Measurements from ENCODE around the gene C20orf173.
"Not testable (repeated sequence)": the region's sequence is repeated elsewhere in the genome, so short reads cannot be mapped to it uniquely, and the experiment has no call there.

Gene C20orf173, protein sequence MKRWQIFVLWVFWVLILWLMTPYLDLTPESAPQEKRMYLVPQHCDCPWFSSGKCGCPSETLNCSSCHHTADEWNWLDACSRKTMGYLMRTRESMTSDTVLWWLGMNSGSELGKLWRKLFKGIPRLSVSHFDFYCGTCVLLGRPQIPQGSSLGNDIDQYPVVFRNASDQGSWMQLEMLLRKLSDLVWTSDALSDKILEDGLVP

DNA sequence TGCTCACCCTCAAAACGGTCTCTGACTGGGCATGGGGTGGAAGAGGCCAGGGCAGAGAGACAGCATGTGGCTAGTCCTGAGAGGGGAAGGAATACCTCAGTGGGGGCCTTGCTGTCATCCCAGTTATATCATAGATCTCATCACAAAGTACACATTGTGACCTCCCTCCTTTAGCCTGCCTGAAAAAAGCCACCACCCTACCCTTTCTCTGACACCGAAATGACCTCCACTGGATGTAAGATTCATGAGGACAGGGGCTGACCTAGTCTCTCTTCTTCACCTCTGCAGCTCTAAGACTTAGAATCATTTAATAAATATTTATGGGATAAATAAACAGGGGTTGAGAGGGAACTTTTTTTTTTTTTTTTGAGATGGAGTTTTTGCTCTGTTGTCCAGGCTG is at the start of gene C20orf173:
Gene C20orf173 (minus strand): TSS at position 101 of the 400 bp plus-strand sequence. CDS start 279 bp downstream, outside the sequence.
- no peak for DNase-seq

DNA sequence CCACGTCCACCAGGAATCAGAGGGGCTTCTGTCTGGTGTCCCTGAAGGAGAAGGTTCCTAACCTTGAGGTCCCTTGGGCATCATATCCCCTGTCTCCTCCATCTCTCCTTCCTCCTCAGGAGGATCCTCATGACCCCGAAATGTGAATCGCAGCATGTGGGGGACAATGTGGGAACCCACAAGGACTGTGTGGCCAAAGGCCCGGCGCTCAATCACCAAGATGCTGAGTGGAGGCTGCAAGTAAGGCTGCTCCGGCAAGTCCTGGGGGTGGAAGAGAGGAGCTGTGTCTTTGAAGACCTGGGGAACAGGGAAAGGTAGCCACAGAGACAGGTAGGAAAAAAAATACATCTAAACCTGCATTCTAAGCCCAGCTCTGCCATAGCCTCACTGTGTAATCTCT is 49.7 kb upstream of the C20orf173 start:
- no peak for DNase-seq

DNA sequence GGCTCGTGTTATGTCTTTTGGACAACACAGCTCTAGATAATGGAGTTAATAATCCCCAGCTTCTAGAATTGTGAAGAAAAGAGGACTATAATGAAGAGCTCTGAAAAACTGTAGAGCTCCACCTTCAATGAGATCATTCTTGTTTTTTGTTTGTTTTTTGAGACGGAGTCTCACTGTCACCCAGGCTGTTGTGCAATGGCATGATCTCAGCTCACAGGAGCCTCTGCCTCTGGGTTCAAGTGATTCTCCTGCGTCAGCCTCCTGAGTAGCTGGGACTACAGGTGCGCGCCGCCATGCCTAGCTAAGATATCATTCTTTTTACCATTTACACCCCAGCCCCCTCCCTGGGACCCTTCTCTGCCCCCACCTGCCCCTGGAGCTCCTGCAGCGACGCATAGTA is 49.0 kb upstream of the C20orf173 start:
- no peak for DNase-seq

DNA sequence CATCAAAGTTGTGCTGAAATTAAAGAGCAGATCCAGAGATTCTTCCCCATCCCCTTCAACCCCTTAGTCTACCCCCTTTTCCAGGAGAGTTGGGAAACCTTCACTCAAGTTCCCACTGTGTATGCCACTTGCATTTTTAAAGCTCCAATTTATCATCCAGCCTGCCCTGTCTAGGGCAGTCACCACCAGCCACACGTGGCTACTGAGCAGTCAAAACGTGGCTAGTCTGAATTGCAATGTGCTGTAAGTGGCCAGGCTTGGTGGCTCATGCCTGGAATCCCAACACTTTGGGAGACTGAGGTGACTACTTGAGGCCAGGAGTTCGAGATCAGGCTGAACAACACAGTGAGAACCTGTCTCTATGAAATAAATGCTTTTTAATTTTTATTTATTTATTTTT is 47.4 kb upstream of the C20orf173 start:
- no peak for DNase-seq

DNA sequence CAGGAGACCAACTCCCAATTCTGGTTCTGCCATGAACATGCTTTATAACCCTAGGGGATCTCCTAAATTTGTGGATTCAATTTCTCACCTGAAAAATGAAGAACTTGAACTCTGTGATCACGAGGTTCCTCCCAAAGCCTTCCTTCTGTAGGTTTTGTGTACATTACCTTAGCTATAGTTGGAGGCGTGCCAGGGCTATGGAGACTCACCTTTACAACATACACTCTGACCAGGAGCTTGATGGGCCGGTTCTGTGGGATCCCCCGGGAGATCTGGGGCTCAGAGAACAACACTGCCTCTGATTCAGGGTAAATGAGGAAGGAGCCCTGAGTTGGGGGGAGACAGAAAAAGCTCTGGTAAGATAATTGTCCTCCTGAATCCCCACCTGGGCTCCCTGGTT is 46.5 kb upstream of the C20orf173 start:
- DNase-seq = no peak

DNA sequence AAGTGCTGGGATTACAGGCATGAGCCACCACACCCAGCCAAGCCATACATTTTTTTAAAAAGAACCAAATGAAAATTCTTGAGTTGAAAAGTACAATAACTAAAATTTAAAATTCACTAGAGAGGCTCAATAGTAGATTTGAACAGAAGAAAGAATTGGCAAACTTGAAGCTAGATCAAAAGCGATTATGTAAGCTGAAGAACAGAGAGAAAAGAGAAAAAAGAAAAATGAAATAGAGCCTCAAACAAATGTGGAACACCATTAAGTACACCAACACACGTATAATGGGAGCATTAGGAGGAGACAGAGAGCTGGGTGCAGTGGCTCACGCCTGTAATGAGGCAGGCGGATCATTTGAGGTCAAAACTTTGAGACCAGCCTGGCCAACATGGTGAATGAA is 43.4 kb upstream of the C20orf173 start:
- no peak for DNase-seq

DNA sequence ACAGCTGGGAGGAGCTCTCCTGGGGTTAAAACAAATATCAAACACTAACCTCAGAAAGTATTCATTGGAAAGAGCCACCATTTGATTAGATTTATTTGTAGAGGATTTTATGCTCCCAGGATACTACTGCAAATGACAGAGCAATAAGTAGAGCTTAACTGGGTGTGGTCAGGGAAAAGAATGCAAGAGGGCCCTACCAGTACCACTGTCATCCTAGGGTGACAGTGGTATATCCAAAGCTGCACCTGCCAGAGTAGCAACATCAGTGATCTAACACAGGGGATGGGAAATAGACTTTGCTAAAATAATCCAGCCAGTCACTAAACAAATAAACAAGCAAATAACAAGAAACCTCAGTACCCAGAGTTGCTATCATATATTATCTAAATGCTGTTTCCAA is 42.1 kb upstream of the C20orf173 start:
- DNase-seq = no peak

DNA sequence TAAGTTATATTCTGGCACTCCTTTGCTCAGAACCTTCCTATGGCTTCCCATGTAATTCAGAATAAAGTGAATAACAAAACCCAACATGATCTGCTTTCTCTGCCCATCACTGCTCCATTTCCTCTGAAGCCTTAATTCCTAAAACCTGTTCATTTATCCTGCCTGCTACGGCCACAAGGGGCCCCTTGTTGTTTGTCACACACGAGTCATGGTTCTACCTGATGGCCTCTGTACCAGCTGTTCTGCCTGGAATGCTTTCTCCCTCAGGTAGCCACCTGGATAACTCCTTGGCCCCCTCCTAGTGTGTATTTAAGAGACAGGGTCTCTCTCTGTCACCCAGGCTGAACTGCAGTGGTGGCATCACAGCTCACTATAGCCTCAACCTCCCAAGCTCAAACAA is 39.2 kb upstream of the C20orf173 start:
- DNase-seq = no peak

DNA sequence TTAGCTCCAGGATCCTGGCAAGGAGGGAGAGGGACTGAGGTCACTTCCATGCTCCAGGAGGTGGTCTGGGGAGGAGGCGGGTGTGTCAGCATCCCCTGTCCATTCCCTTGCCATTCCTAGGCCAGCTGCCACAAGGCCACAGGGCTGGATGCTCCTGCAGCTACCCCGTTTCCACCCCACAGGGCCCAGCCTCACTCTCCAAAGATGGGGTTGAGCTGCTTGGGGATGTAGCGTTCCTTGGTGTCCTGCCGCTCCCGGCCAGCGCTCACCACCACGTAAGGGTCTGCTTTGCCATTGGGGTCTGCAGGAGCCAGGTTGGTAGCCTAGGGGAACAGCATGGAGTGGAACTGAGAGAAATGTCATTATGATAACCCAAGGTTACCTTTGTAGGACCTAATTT is 35.5 kb upstream of the C20orf173 start:
- no peak for DNase-seq

DNA sequence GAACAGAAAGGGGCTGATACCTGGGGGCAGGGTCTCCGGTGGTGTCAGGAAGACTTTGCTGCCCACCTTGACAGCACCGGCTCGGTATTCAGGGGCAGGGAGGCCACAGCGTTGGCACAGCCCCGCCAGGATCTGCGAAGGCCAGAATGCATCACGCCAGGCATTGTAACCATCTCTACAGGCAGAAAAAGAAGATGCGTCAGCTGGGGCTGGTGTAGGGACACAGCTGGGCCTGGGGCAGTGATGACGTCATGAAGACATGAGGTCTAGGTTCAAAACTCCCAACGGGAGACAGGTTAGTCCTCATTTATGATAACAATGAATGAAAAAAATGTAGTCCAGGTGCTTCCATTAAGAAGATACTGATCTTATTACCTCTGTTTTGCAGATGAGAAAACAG is 34.4 kb upstream of the C20orf173 start:
- DNase-seq = no peak

DNA sequence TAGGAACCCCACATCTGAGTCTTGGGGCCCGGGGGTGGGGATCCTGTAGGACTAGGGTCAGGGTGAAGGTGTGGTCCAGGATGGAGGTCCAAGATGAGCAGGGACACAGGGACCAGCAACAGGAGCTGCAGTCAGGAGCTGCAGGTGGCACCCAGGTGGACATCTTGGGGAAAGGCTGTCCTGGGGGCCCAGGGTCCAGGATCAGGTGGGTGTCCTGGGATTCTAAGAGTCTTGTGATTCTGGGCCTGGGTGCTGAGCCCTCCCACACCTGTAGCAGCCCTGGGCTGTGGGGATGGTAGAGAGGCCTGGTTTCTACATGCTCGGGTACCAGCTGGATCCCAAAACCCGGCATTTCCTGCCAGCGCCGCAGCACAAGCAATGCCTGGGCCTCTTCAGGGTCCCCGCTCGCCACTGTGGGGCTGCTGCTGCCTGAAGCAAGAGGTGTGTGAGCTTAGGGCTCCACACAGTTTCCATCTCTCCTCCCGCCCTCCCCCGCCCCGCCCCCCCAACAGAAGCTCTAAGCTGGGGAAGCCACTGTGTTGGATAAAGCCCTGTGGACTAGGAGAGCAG is 33.2 kb upstream of the C20orf173 start:
- DNase-seq = no peak

DNA sequence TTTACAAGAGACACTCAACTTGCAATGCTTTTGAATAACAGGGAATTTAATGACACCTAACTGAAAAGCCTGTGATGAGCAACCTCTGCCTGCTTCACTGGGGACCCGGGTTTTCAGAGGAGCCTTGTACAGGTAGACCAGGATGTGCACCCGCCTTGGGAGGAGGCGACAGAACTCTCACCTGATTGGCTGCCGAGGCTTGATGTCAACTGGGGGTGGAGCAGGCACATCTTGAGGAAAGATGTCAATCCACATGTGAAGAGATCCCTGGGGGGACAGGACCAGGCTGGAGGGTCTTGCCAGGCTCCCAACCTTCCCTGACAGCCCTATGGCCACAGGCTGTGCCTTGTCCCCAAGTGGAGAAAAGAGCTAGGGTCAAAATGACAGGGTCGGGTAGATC is 32.2 kb upstream of the C20orf173 start:
- DNase-seq = no peak

DNA sequence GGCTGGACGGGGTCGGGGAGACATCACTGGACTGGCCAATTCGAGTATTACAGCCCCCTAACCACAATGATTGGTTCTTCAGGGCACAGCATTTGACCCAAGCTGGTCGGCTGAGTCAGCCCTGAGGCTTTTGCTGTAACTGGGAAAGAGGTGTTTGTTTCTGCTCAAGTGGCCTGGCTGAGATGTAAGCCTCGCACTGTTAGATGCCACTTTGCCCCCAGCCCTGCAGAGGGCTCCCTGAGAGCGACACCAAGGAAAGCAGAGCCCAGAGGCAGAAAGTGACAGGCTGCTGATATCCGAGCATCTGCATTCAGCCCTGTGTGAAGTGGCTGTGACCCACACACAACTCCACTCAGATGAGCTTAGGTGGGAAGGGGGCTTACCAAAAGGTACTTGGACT is 31.8 kb upstream of the C20orf173 start:
- peak; percentile 38 for DNase-seq

DNA sequence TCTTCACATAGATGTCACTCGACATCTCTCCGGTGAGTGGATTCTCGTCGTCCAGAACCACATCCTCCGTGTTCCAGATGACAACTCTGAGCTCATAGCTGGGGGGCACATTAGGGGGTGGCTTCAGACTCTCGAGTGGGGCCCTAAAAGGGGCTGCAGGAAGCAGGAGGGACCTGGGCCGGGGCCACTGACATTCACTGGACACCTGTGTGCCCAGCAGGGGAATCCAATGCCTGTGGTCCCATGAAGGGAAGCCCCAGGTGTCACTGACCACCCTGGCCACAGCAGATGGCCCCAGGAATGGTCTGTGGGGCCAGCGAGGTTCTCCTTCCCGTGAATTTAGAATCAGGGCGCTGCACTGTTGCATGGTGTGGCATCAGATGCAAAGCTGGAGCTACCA is 31.1 kb upstream of the C20orf173 start:
- DNase-seq = no peak

DNA sequence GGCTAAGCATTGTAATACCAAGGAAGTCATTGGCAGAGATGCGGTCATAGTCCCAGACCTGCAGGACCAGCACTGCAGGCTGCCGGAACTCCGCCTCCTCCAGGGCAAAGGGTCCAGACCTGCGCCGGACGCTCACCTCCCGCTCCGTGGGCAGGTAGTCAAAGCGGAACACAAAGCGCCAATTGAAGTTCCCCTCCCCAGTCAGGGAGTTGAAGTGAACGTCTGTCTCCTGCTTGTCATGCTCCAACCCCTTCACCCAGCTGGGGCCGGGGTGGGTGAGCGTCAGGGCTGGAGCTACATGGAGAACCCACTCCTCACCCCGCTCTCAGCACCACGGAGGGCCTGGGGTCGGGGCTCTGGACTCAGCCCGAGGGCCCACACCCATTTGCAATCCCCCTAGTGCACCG is 30.7 kb upstream of the C20orf173 start:
- DNase-seq = no peak

DNA sequence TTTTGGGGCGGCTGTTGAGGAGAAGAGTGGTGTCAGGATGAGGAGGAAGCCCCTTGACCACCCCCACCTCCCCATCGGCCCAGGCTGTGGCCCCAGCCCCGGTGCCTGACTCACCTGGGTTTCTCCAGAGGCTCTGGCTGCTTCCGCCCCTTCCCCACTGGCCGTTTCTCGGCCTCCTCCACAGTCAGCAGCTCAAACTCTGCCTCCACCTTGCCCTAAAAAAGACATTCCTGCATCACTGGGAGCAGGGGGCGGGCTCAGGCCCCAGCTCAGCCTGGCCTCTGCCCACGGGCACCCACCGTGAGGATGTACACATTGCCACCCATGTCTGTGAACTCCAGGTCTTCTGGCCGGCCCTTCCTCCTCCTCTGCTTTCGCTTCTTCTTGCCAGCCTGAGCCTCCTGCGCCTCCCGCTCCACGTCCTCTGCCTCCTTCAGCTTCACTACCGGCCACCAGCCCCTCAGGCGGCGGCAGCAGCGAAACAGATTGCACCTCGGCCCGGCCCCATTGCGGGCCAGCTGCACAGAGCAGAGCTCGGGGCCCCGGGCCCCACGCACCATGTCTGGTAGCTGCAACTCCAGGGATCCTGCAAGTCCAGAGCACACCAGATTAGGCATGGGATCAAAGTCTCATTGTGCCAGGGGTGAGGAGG is 29.7 kb upstream of the C20orf173 start:
- DNase-seq = no peak

DNA sequence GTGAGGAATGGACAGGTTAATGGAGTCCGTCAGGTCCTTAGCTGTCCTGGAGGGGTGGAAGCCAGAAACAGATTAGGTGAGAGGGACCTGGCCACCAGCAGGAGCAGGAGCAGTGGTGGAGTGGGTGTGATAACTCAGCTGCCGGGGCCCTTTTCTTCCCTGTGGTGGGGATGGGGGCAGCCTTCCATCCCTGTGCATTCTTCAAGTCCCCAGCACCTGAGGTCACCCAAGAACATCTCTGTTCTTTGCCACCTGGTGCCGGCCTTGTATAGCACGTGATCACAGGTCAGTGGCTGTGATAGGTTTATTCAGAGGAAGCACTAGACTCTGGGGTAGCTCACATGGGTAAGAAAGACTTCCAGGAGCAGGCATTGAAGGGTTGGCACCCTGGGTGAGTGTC is 29.0 kb upstream of the C20orf173 start:
- DNase-seq = no peak

DNA sequence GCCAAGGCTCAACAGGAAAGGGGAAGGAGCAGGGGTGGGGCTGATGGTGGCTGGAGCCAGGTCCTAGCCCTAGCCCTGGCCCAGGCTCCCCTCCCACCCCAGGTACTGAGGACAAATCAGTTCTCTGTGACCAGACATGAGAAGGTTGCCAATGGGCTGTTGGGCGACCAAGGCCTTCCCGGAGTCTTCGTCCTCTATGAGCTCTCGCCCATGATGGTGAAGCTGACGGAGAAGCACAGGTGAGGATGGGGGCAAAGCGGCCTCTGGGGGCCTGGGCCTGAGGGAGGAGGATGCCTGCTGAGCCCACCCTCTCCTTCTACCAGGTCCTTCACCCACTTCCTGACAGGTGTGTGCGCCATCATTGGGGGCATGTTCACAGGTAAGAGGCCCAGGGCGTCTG is 27.4 kb upstream of the C20orf173 start:
- no peak for DNase-seq

DNA sequence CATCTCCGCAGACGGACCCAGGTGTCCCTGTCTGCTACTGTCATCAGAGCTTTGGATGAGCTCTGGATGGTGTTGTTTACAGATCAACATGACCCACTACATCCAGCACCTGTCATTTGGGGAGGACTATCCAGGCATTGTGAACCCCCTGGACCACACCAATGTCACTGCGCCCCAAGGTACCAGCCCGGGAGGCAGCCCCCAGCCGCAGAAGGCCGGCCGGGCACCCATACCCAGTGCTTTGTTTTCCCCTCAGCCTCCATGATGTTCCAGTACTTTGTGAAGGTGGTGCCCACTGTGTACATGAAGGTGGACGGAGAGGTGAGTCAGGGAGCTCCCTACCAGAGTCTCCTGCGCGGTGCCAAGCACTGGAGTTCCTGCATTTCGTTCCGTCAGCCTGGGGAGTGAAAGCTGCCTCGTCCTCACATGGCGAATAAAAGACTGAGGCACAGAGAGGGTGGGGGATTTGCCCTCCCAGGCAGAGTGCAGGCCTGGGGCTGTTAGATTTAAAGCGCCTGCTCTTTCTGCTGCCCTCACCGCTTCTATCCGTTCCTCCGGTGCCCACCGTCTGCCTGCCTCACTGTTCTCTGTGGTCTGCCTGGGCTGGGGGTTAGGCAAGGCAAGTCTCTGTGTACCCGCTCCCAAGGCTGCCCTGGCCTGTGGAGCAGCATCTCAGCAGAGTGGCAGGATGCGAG is 26.6 kb upstream of the C20orf173 start:
- DNase-seq = no peak

DNA sequence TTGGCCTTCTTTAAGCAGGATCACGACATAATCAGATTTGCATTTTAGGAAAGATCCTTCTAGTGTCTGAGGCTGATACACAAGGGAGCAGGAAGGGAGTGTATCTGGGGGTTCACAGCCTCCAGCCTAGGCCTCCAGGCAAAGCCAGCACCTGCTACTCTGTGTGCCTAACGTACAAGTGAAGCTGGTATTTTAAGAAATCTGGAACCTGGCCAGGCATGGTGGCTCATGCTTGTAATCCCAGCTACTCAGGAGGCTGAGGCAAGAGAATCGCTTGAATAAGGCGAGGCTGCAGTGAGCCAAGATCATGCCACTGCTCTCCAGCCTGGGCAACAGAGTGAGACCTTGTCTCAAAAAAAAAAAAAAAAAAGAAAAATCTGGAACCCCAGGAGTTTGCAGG is 26.0 kb upstream of the C20orf173 start:
- DNase-seq = not testable (repeated sequence)

DNA sequence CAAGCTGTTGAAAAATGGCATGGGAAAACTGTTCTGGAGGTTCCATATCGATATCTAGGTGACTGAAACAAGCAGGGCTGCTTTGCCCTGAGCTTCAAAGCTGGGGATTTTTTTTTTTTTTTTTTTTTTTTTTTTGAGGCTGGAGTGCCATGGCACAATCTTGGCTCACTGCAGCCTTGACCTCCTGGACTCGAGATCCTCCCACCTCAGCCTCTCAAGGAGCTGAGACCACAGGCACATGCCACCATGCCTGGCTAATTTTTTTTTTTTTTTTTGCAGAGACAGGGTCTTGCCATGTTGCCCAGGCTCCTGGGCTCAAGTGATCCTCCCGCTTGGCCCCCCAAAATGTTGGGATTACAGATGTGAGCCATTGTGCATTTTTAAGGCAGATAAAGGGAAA is 23.5 kb upstream of the C20orf173 start:
- DNase-seq = no peak

DNA sequence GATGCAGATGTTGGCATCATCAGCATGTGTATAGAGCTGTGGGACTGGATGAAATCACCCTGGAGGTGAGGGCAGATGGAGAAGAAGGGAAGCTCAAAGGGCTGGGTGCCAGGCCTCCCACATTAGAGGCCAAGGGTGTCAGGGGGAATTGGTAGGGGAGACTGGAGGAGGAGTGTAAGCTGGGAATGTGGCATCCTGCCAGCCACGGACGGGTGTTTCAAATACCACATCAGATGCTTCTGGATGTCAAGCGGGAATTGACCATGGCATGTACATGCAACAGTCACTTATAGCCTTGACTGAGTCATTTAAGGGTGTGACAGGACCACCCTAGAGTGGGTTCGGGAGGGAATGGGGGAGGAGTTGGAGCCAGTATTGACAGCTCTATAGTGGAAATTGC is 22.1 kb upstream of the C20orf173 start:
- DNase-seq = no peak

DNA sequence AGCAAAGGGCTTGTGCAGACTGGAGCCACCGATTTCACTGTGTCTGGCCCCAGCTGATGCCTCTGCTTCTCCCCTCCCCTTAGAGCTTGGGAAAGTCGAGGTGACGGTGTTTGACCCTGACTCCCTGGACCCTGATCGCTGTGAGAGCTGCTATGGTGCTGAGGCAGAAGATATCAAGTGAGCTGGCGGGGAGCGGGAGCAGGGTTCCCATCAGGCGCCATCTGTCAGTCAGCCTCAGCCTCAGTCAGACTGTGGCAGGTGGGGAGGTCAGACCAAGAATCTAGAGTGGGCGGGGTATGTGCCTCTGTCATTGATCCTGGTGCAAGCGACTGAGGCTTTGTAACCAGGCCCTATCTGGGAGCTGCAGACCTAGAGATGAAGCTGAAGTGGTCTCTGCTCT is 17.9 kb upstream of the C20orf173 start:
- no peak for DNase-seq

DNA sequence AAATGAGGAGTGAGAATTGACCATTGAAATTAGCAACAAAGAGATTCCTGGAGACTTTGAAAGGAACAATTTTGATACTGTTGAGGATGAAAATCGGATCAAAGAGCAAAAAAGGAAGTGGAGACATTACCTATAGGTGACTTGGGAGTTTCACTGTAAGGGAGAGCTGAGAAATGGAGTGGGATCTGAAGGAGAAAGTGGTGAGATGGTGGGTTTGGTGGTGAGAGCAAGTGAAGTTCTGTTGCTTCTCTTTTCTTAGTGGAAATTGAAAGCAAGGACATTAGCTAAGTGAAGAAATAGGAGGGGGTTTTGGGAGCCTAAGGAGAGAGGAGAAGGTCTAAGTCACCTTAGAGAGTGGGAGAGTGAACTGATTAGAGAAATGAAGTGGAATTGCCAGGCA is 16.7 kb upstream of the C20orf173 start:
- DNase-seq = no peak
